A172 (cell line): ENCODE results near the gene PRKCA. TPM values are rescaled to one million over a fixed set of nuclear protein-coding genes. Genes with fewer than 3 reads are reported as not detected.
"Not testable (repeated sequence)": the region's sequence is repeated elsewhere in the genome, so short reads cannot be mapped to it uniquely, and the experiment has no call there.

Source experiments
- DNase-seq: peaks from one replicate; pipeline ENCODE4 v3.0.0-alpha.2; 2015; ENCODE audit warnings: low spot score
- total RNA-seq: library from RNA; depleted of rRNA; stranded (reverse); fragments of >200 nt; shearing (Covaris generic); gene quantifications from 2 replicates; pipeline ENCODE4 v1.2.3, GENCODE V29; 2014

The PRKCA gene
- total RNA-seq, 1 experiment from 2014 or later, result 21.6 TPM

DNA sequence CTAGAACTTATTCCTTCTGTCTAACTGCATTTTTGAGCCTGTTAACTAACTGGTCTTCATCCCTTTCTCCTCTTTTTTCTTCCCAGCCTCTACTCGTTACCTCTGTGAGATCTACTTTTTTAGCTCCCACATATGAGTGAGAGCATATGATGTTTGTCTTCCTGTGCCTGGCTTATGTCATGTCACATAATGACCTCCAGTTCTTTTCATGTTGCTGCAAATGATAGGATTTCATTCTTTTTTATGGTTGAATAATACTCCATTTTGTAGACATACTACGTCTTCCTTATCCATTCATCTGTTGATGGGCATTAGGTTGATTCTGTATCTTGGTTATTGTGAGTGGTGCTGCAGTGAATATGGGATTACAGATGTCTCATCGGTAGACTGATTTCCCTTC lies 184.7 kb downstream of the PRKCA start:
- no peak for DNase-seq

DNA sequence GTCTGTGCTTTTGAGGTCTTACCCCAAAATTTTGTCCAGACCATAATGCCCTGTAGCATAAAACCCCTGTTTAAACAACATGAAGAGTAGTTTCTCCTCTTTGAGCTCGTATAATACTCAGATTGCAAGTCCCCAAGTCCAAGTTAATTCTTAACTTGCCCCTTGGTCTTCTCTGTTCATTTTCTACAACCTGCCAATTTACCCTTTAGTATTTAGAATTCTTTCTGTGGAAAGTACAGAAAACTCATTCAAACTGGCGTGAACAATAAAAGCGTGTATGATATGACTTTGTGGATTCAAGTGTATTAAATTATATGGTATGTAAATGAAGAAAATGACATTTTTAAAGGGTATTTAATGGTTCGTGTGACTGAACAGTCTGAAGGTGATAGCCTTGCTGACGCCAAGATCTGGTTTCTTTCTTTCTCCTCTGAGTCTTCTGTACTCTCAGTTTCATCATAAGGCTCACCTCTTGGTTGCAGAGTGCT lies 185.6 kb downstream of the PRKCA start:
- DNase-seq, result no peak

DNA sequence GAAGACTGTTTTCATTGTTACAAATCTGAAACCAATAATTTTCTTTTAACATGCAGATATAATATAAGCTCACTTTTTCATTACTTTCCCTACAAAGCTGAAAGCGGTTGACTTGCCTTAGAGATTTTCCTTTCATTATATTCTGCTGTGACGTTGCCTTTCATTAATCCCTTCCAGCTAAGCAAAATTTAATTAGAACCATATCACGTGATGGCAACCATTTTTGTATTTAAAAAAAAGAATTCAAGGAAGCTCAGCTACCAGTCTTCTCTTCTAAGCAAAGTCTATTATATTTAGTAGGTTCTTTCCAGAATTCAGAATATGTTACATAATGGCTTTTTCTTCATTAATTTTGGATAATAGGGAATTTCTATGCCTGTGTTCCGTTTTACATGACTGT lies 186.5 kb downstream of the PRKCA start:
- DNase-seq, result no peak

DNA sequence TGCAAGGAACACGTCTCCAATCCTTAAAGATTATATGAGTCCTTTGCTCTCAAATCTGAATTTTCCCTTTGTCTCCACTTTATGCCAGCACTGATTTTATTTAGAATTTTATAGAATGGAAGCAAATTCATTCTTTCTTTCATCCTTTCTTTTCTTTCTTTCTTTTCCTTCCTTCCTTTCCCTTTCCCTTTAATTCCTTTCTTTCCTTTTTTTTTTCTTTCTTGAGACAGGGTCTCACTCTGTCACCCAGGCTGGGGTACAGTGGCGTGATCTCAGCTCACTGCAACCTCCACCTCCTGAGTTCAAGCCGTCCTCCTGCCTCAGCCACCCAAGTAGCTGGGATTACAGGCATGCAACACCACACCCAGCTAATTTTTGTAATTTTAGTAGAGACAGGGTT lies 187.2 kb downstream of the PRKCA start:
- DNase-seq, result not testable (repeated sequence)

DNA sequence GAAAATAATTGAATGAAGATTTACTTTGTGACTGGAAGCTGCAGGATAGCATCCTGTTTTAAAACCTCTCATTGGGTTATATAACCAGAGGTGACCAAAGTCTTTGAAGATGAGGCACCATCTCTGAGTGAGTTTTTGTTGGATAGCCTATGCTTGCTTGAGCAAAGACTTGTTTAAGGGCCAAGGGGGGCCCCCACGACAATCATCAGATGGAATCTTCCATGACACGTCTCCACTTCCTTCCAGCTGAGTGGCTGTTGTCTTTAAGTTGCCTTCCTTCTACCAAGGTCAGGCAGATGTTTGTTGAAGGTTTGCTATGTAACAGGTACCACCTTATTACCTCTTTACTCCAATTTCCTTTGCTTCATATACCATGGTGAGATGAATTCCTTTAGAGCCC lies 188.8 kb downstream of the PRKCA start:
- no peak for DNase-seq

DNA sequence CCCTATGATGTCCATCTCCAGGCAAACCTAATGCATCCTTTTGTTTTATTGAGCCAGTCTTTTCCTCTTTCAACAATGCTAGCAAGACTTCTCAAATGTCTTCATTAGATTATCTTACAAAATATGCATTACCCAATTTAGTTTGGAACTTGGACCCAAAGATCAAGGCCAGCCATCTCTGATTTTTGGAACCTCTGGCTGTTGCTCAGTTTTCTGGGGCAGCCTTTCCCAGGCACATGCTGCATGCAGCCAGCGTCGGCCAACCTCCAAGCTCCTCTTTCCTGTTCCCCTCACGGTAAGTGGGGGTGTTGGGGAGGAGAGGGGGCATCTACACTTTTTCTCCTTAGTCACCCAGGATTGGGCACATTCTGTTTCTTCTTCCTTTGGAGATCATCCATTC lies 189.3 kb downstream of the PRKCA start:
- DNase-seq, result no peak

DNA sequence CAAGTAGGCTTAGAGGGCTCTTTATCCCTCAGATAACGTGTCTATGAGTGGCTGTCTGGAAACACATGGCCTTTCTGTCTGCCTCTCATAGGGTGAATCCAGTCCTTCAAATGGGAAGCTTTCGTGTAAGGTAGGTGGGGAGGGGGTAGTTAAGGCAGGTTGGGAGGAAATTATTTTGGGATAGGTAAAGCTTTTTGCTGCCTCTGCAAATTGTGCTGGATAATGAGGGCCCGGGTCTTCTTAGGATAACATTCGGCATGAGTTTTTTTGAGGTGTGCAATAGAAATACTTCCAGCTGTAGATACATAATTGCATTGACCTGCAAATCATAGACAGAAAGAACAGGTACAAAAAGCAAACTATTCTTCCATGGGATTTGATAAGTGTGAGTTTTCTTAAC lies 189.7 kb downstream of the PRKCA start:
- no peak for DNase-seq

DNA sequence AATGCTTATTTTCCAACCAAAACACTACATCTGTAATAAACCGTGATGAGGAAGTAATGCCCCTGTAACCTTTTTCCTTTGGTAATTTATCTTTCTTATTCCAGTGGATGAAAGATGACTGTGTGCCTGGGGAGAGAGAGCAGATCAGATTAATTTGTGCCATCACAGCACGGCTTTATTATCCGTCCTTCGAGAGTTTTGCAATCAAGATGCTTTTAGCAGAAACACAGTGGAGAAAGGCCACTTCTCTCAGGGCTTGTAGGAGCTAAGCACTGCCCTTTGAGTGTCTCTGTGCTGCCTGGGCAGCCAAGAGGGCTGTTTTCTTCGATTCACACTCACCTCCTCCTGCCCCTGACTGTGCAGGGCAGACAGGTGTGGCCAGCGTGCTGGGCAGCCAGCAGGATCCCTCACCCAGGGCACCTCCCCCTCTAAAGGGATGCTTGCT lies 190.2 kb downstream of the PRKCA start:
- DNase-seq, result no peak

DNA sequence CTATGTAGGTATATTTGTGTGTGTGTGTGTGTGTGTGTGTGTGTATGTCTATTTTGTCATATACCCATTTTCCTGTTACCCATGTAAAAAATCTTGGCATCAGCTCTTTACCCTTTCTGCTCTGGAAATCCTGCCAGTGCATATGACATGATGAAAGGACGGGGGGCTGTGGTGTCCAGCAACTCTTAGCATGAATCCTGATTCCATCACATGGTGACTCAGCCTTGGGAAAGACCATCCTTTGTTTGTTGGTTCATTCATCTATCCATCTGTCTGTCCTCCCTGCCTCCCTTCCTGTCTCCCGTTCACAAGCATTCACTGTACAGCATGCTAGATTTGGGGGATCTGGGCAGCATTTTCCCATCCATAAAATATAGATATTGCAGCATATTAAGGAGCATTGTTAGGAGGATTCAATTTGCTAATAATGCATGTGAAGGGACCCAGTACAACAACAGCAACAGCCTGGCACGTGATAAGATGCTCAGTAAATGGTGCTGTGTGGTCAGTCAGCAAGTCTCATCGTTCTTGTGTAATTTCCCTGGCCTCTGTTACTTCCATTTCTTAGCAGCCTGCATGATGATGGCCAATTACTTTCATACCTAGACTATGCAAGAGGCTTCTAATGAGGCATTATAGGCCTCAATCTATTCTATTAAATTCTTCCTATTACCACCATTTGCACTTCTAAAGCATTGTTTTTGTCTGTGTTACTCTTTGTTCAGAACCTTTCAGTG lies 191.0 kb downstream of the PRKCA start:
- DNase-seq, result peak; percentile 70

DNA sequence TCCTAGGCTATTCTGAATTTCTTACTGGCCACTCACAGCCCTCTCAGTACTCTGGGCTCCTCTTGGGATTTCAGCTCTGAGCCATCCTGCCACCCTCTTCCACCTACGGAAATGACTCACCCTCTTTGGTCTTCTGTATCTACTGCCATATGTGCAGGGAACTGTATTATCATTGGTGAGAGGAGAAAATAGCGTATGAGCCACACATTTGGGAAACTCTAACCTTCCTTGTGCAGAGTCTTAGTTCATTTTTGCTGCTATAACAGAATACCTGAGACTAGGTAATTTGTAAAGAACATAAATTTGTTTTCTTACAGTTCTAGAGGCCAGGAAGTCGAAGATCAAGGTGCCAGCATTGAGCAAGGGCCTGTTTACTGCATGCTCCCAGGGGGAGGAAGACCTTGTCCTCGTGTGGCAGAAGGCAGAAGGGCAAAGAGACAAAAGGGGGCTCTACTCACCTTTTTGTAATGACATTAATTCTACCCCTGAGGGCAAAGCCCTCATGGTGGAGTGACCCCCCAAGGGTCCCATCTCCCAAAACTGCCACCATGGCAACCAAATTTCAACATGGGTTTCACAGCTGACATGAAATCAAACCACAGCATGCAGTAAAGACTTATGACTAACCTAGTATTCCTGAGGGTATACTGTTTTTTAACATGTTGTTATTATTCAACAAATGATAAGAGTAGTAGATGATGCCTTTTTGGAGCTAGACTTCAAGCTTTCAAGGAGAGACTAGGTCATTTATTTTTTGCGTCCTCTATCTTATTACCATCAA lies 191.8 kb downstream of the PRKCA start:
- peak; percentile 93 for DNase-seq

DNA sequence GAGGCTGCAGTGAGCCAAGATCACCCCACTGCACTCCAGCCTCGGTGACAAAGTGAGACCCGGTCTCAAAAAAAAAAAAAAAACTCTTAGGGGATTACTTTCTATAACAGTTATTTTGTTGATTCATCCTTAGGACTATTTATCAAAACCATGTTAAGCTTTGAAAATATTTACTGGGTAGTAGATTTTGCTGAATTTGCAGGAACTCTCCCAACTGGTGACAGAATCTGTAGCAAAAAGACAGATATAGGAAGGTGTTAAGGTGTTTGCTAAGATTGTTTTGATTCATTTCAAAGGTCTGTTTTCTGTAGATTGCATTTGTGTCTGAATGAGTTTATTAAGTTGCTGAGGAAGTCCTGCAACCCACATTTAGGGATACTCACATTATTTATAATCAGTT lies 192.6 kb downstream of the PRKCA start:
- DNase-seq, result no peak

DNA sequence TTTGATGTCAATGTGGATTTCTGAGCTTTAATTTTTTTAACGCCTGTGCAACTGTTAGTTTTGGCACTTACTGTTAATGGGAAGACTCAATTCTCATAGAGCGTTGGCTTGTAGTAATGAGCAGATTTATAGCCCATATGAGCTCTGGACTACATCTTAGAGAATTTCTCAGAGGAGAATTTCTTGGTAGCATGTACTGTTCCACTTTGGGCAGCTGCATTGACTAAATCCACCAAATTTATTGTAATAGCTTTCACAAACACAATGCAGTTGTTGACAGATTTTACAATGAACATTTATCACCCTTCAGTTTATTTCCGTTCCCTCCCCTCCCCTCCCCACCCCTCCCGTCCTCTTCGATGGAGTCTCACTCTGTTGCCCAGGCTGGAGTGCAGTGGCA lies 193.9 kb downstream of the PRKCA start:
- no peak for DNase-seq

DNA sequence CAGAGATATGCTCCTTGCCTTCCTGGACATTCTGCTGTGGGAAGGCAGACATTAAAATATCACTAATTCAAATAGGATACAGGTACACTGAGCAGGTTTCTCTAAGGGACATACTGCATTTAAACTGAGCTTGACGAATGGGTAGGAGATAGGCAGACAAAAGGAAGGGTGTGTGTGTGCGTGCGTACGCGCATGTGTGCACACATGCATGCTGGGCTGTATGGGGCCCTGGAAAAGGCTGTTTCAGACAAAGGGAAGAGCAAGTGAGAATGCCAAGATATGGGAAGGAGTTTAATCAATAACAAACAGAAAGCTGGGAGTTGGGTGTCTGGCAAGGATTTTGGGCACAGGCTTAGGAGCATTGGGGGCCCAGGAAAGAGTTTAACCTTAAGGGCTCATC lies 196.2 kb downstream of the PRKCA start:
- no peak for DNase-seq

DNA sequence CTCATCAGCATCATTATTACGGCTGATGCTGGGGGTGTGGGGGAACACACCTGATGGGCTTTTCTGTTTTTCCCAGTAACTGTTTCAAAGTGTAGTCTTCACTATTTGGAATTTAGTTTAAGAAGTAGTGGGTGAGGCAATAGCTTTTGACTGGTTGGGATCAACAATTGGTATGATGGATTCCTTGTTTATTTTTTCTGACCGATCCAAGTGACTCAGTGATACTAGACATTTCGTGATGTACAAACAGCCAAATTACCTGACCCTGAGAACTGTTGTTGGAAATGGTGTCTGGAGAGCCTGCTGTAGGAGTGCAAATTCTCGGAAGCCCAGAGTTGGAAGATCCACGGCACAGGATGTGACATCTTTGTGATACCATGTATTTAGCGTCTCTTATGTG lies 204.2 kb downstream of the PRKCA start:
- no peak for DNase-seq

DNA sequence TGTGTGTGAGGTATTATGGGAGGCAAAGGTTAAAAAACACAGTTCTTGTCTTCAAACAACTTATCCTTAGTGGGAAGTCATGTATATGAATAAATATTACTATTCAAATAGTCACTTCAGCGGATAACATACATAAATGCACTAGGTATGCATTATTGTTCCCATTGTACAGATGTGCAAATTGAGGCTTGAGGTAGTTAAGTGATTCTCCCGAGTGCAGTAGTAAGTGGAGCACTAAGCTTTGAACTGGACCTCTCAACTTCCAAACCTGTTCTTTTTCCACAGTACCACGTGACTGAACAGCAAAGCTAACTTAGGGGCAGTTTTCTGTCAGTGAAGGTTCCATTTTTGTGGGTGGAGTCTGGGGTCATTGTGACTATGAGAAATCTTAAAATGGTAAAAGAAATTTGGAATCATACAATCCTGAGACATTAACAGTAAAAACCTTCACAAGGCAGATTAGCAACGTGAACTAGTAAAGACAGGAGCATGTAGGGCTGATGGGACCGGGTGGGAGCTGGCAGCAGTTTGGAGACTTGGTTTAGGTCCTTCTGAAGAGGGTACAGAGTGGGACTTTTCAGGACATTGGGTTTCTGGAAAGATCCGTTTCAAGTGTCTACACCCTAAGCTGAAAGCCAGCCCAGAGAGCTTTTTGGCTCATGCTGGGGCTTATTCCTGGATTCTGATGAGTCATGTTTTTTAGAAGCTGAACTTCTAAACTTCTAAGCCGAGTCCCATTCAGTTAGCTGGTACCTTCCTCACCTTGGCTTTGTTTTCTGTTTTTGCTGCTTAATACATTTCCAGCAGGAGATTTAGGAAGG lies 204.9 kb downstream of the PRKCA start:
- peak; percentile 74 for DNase-seq

DNA sequence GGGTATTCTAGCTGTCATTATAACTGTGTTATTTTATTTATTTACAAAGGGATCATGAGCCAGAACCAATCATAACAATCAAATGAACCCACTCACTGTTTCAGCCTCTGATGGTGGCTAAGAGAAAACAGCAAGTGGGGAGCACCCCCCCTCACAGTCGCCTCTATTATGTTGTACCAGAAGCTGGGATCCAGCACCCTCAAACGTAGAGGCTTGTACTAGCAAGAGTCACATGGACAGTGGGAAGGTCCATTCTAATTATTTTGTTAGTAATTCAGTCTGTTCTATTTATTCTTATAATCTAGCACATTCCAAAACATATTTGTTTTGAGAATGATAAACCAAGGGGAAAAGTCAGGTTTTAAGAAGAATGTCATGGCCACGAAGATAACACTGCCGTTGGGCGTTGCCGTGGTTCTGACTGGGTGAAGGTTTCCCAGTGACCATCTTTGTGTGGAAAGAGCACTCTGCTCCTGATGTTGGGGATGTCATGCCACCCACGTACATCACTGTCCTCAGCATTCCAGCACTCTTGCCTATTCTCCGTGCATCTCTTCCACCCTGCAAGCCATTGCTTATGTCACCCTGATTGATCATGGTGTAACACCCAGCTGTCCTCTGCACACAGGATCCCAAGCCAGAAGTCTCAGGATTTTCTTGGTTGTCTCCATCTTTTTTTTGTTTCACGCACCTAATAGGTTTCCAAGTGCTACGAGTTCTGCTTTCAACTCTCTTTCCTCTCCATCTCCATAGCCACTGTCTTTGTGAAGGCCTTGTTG lies 205.8 kb downstream of the PRKCA start:
- DNase-seq, result no peak

DNA sequence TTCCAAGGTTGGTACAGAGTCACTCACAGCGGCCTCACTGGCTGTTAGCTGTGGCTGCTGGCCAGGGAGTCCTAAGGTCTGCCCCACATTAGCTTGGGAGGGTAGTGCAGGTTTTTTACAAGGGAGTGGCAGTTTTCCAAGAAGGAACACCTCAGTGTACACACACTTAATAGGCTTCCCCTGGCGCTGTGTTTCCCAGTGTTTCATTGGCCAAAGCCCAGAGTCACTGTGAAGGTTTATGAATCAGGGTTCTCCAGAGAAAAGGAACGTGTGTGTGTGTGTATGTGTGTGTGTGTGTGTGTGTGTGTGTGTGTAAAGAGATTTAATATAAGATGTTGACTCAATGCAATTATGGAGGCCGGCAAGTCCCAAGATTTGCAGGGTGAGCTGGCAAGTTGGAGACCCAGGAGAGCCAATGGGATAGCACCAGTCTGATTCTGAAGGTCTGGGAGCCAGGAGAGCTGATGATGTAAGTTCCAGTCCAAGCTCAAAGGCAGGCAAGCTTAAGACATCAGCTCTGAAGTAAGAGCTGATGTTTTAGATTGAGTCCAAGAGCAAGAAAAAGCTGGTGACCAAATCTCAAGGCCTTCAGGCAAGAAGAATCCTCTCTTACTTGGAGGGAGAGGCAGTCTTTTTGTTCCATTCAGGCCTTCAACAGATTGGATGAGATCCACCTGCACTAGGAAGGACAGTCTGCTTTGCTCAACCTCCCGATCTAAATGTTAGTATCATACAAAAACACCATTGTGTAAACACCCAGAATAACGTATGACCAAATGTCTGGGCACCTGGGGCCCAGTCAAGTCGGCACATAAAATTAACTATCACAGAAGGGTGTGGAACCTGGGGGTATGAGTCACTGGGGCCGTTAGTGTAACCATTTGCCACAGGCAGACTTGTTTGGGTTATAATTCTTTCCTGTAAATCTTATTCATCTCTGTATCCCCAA lies 206.8 kb downstream of the PRKCA start:
- peak; percentile 85 for DNase-seq

DNA sequence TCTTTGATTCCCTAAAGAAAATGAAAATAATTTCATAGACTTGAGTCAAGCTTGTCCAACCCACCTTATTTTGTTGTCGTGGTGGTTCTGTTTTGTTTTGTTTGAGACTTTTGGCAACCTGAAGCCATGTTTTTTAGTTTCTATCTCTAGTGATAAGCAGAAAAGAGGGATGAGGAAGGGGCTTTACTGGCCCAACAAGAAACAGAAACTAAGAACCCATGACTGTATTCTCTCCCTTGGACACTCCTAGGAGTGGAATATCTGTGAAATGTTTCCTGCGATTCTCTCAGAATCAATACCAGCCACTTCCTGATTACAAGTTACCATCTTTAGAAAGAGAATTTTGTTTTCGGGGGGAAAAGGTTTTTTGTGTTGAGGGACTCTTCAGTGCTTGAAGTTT lies 207.5 kb downstream of the PRKCA start:
- DNase-seq, result no peak

DNA sequence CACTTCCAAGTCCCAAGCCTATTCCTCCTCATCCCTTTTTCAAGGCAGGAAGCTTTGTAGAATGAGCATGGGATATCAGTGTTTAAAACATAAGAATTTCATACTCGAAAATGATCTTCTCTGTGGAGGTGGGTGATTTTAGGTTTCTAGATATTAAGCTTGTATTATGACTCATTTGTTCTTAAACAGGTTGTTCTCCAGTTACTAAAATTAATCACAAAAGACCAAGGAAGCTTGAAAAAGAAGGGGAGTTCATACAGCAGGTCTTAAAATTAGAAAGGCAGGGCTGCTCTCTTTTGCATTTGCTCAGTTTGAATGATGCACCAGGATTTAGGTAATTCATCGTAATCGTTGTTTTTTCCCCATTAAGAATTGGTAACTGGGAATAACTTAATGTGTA lies 208.7 kb downstream of the PRKCA start:
- DNase-seq, result no peak

DNA sequence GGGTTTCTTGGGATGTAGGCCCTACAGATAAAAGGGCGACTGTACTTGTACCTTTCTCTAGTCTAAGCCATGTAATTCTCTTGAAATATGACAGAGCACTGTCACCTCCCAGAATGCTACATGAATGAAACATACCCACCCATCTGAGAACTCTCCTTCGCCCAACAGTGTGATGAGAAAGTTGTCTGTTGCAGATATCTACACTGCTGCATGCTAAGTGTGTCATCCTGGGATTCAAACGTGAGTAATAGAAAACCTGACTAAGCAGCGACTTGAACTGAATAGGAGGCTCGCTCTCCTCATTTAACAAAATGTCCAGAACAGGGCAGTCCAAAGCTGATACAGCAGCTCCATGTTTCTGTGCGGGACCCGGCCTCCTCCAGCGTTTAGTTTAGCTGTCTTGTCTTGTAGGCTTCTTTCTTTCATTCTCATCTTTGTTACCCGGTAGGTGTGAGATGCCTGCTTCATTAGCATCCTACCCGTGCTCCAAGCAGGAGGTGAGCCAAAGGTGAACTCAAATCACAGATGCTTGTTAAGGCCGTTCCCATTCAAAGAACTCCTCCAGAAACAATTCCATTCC lies 211.9 kb downstream of the PRKCA start:
- DNase-seq, result no peak
